Measurements from ENCODE around the gene APC.
"Not testable (repeated sequence)": the region's sequence is repeated elsewhere in the genome, so short reads cannot be mapped to it uniquely, and the experiment has no call there.

The APC gene

GRCh38 chr5:112861638-112861985, 123.9 kb downstream of the APC start:
- no peak for DNase-seq

GRCh38 chr5:112862085-112862484, 124.4 kb downstream of the APC start:
- no peak for DNase-seq

GRCh38 chr5:112863549-112863948, 125.9 kb downstream of the APC start:
- no peak for DNase-seq

- no peak for DNase-seq
Observed at GRCh38 chr5:112865128-112865527, 127.4 kb downstream of the APC start.

- no peak for DNase-seq
Observed at GRCh38 chr5:112866739-112867138, 129.1 kb downstream of the APC start.

- no peak for DNase-seq
Observed at GRCh38 chr5:112867411-112867810, 129.7 kb downstream of the APC start.

GRCh38 chr5:112869948-112870347, 132.3 kb downstream of the APC start:
- DNase-seq, result no peak

- no peak for DNase-seq
Observed at GRCh38 chr5:112870966-112871365, 133.3 kb downstream of the APC start.

- DNase-seq, result no peak
Observed at GRCh38 chr5:112876362-112876761, 138.7 kb downstream of the APC start.

GRCh38 chr5:112878101-112878500, 140.4 kb downstream of the APC start:
- no peak for DNase-seq

GRCh38 chr5:112878760-112879159, 141.1 kb downstream of the APC start:
- DNase-seq, result no peak

- no peak for DNase-seq
Observed at GRCh38 chr5:112880219-112880964, 142.7 kb downstream of the APC start.

GRCh38 chr5:112883192-112883591, 145.5 kb downstream of the APC start:
- DNase-seq, result no peak

GRCh38 chr5:112885001-112885400, 147.3 kb downstream of the APC start:
- no peak for DNase-seq

GRCh38 chr5:112886975-112887374, 149.3 kb downstream of the APC start:
- DNase-seq, result no peak

GRCh38 chr5:112892066-112892465, 154.4 kb downstream of the APC start:
- DNase-seq, result not testable (repeated sequence)

GRCh38 chr5:112892776-112893175, 155.1 kb downstream of the APC start:
- no peak for DNase-seq

- DNase-seq, result no peak
Observed at GRCh38 chr5:112895682-112896081, 158.0 kb downstream of the APC start.
